Brain microvascular endothelial cell (primary cell): ENCODE measurements around the gene SMAD6.
A peak's percentile ranks its signal among the peaks of the same experiment; 100 is the strongest.

Experiments
- DNase-seq: peaks from one replicate; pipeline ENCODE4 v3.0.0-alpha.2; 2020
- H3K27ac ChIP-seq: fragments of 250-450 bp; sonication (Bioruptor Pico); 2 replicates; pipeline ENCODE4 v1.5.1; 2020; ENCODE audit warnings: mild to moderate bottlenecking, moderate library complexity
- H3K27me3 ChIP-seq: fragments of 250-450 bp; sonication (Bioruptor Pico); replicated peaks from 2 replicates; pipeline ENCODE4 v1.5.1; 2020; ENCODE audit warnings: mild to moderate bottlenecking
- H3K36me3 ChIP-seq: fragments of 250-450 bp; sonication (Bioruptor Pico); replicated peaks from 2 replicates; pipeline ENCODE4 v1.5.1; 2020; ENCODE audit warnings: mild to moderate bottlenecking
- H3K4me3 ChIP-seq: 2 replicates; pipeline ENCODE4 v1.5.1; 2011; ENCODE audit warnings: low read depth, mild to moderate bottlenecking, control low read depth, low read length, moderate library complexity
- CTCF ChIP-seq: IDR thresholded peaks from 2 replicates; pipeline ENCODE4 v1.5.1; 2011; ENCODE audit warnings: low read depth, mild to moderate bottlenecking, moderate library complexity, low read length, control low read depth, inconsistent platforms; ENCODE audit errors: missing control alignments
- in situ Hi-C: cut with HindIII; loops from 2 replicates; pipeline ENCODE4 v1.10.0; 2017; ENCODE audit warnings: low sequenced_read_pairs, low pct_ligation_motif_present

The SMAD6 gene

GRCh38 chr15:66786222-66786621 is 84.2 kb downstream of the SMAD6 start:
- Histone ChIP-seq H3K36me3 (no peaks in the 10 kb centered on the region), H3K27me3 (no peaks in the 10 kb centered on the region), H3K4me3 (no peak overlapping the region), H3K27ac (no peak overlapping the region)
- DNase-seq: no peak
- in situ Hi-C loops: no loop called here
- no peak for TF ChIP-seq CTCF

GRCh38 chr15:66786708-66787488 is 84.9 kb downstream of the SMAD6 start:
- Histone ChIP-seq H3K4me3 (no peak overlapping the region), H3K36me3 (no peaks in the 10 kb centered on the region), H3K27me3 (no peaks in the 10 kb centered on the region), H3K27ac (no peak overlapping the region)
- no peak for DNase-seq
- in situ Hi-C loops: no loop called here
- TF ChIP-seq CTCF: no peak

GRCh38 chr15:66787489-66787871 is 85.4 kb downstream of the SMAD6 start:
- H3K27me3 ChIP-seq: no peaks in the 10 kb centered on the region
- TF ChIP-seq CTCF: no peak
- no peaks in the 10 kb centered on the region for H3K36me3 ChIP-seq
- H3K27ac ChIP-seq: no peak overlapping the region
- no peak for DNase-seq
- in situ Hi-C loops: no loop called here
- H3K4me3 ChIP-seq: no peak overlapping the region

DNA sequence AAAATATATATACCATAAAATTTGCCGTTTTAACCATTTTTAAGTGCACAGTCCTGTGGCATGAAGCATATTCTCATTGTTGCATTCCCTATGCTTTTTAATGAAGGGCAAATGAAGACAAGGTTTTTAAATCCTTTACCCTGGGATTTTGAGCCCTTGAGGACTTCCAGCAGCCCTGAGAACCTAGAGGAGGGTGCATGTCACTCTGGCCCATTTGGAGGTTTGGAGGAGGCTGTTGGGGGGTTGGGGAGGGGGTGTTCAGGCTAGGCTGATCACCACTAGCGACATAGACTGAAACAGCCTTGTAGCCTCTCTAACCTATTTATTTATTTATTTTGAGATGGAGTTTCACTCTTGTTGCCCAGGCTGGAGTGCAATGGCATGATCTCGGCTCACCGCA is 86.0 kb downstream of the SMAD6 start:
- in situ Hi-C loops: no loop called here
- H3K4me3 ChIP-seq: no peak overlapping the region
- H3K27me3 ChIP-seq: no peaks in the 10 kb centered on the region
- H3K36me3 ChIP-seq: no peaks in the 10 kb centered on the region
- H3K27ac ChIP-seq: no peak overlapping the region
- TF ChIP-seq CTCF: no peak
- no peak for DNase-seq

GRCh38 chr15:66789029-66790025 is 87.3 kb downstream of the SMAD6 start:
- no peak overlapping the region for H3K4me3 ChIP-seq
- peak; percentile 56 for DNase-seq
- H3K27ac ChIP-seq: no peak overlapping the region
- in situ Hi-C loops: no loop called here
- H3K36me3 ChIP-seq: no peaks in the 10 kb centered on the region
- no peaks in the 10 kb centered on the region for H3K27me3 ChIP-seq
- TF ChIP-seq CTCF: peak; percentile 82
